NCI-H774 (cell line): ENCODE results near the gene SAGE1.
A peak's percentile ranks its signal among the peaks of the same experiment; 100 is the strongest.
"Not testable (repeated sequence)": the region's sequence is repeated elsewhere in the genome, so short reads cannot be mapped to it uniquely, and the experiment has no call there.

ENCODE experiments used
- DNase-seq: peaks from one replicate; lab custom pipeline; 2025; lab: John Stamatoyannopoulos, UW

SAGE1 gene, protein sequence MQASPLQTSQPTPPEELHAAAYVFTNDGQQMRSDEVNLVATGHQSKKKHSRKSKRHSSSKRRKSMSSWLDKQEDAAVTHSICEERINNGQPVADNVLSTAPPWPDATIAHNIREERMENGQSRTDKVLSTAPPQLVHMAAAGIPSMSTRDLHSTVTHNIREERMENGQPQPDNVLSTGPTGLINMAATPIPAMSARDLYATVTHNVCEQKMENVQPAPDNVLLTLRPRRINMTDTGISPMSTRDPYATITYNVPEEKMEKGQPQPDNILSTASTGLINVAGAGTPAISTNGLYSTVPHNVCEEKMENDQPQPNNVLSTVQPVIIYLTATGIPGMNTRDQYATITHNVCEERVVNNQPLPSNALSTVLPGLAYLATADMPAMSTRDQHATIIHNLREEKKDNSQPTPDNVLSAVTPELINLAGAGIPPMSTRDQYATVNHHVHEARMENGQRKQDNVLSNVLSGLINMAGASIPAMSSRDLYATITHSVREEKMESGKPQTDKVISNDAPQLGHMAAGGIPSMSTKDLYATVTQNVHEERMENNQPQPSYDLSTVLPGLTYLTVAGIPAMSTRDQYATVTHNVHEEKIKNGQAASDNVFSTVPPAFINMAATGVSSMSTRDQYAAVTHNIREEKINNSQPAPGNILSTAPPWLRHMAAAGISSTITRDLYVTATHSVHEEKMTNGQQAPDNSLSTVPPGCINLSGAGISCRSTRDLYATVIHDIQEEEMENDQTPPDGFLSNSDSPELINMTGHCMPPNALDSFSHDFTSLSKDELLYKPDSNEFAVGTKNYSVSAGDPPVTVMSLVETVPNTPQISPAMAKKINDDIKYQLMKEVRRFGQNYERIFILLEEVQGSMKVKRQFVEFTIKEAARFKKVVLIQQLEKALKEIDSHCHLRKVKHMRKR

DNA sequence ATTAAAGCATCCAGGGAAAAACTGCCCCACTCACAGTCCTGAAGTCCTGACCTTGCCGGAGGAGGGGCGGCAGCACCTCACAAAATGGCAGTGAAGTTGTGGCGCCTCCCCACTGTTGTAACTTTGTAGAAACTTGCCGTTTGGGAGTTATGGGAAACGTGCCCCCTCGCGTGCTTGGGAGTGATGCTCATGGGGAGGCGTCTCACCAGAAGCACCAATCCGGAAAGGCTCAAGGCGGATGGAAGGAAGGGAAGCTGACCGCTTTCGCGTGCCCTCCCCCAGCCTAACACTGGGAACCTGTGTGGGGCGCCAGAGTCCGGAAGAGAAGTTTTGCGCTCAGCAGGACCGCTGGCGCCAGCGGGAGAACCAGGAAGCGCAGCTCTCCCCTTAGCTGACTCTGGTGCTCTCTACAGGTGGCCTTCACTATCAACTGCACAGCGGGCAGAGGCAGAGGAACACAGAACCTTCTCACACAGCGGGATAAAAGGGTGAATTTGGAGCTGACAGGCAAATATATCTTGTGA lies at the start of gene SAGE1, which contains the start of gene CT45A10:
Gene SAGE1 (plus strand): TSS at position 423 of the 524 bp plus-strand sequence. CDS start 2,527 bp downstream, outside the sequence.
Gene CT45A10 (minus strand): TSS at position 151 of the 524 bp plus-strand sequence. CDS start 8,100 bp downstream, outside the sequence.
- DNase-seq, result peak; percentile 81

DNA sequence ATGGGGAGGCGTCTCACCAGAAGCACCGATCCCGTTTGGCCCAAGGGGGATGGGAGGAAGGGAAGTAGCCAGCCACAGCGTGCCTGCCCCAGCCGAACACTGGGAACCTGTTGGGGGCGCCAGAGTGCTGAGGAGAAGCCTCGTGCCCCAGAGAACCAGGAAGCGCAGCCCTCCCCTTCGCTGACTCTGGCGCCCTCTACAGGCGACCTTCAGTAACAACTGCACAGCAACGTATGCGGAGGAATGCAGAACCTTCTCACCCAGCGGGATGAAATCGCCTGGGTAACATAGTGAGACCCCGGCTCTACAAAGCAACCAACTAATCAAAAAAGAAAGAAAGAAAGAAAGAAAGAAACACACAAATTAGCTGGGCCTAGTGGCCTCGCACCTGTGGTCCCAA lies 39.1 kb upstream of the SAGE1 start, which contains the start of gene CT45A8:
Gene CT45A8 (minus strand): TSS at position 101 of the 400 bp plus-strand sequence. CDS start 3,755 bp downstream, outside the sequence.
- DNase-seq, result not testable (repeated sequence)

DNA sequence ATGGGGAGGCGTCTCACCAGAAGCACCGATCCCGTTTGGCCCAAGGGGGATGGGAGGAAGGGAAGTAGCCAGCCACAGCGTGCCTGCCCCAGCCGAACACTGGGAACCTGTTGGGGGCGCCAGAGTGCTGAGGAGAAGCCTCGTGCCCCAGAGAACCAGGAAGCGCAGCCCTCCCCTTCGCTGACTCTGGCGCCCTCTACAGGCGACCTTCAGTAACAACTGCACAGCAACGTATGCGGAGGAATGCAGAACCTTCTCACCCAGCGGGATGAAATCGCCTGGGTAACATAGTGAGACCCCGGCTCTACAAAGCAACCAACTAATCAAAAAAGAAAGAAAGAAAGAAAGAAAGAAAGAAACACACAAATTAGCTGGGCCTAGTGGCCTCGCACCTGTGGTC lies 21.8 kb upstream of the SAGE1 start, which contains the start of gene CT45A9:
Gene CT45A9 (minus strand): TSS at position 101 of the 400 bp plus-strand sequence. CDS start 3,751 bp downstream, outside the sequence.
- DNase-seq, result not testable (repeated sequence)

DNA sequence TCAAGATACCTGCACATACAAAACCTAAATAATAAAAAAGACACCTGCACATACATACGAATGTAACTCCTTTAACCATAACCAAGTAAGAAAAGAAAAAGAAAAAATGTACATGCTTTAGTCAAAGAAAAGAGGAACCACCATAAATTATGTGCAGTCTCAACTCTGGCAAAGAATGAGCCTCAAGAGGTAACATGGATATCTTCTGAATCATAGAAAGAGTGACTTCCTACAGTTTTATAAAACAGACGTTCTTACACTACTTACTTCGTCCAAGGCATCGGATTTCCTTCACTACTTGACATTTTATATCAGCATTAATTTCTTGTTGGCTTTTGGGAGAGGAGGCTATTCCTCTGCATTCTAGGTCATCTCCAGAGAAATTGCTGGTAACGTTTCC lies 10.8 kb upstream of the SAGE1 start:
- DNase-seq, result not testable (repeated sequence)

DNA sequence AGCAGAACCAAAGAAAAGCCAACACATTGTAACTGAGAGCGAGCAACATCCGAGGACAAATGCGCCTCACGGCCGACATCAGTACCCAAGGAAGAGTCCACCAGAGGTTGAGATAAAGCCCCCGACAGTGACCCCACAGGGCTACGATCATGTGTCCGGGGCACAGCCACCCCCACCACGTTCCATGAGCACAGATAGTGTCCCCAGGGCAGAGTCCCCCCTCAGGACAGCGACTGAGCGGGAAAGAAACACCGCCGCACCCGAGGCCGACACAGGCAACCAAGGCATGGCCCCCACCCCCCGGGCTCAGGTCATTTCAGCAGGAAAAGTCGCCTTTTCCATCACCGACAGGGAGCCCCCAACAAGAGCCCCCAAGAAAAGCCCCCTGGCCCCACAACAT lies 5.3 kb upstream of the SAGE1 start:
- DNase-seq, result not testable (repeated sequence)

DNA sequence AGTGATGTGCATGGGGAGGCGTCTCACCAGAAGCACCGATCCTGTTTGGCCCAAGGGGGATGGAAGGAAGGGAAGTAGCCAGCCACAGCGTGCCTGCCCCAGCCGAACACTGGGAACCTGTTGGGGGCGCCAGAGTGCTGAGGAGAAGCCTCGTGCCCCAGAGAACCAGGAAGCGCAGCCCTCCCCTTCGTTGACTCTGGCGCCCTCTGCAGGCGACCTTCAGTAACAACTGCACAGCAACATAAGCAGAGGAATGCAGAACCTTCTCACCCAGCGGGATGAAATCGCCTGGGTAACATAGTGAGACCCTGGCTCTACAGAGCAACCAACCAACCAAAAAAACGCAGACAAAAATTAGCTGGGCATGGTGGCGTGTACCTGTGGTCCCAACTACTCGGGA lies 4.5 kb upstream of the SAGE1 start:
- not testable (repeated sequence) for DNase-seq

DNA sequence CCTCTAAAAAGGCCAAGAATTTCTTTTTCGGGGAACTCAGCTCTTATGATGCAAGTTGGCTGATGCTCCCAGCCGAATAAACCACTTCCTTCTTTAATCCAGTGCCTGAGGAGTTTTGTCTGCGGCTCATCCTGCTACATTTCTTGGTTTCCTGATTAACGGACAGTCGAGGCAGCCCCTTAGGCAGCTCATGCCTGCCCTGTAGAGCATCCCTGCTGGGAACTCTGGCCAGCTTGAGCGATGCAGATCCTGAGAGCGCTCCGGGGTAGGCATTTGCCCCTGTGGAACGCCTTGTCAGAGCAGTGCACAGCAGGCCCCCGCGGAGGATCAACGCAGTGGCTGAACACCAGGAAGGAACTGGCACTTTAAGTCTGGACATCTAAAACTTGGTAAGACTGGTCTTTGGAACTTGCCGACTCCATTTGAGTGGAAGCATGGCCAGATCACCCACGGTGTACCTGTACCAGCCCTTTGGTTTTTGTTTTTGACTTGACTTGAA lies 3.4 kb upstream of the SAGE1 start:
- DNase-seq, result no peak

DNA sequence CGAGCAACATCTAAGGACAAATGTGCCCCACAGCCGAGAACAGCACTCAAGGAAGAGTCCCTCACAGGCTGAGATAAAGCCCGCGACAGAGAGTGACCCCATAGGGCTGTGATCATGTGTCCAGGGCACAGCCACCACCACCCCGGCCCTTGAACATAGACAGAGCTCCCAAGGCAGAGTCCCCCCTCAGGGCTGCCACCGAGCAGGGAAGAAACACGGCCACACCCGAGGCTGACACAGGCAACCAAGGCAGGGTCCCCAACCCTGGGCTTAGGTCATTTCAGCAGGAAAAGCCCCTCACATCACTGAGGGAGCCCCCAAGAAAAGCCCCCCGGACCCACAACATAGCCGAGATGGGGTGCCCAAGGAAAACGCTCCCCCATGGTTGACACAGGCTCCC lies 735 bp upstream of the SAGE1 start:
- DNase-seq, result no peak

DNA sequence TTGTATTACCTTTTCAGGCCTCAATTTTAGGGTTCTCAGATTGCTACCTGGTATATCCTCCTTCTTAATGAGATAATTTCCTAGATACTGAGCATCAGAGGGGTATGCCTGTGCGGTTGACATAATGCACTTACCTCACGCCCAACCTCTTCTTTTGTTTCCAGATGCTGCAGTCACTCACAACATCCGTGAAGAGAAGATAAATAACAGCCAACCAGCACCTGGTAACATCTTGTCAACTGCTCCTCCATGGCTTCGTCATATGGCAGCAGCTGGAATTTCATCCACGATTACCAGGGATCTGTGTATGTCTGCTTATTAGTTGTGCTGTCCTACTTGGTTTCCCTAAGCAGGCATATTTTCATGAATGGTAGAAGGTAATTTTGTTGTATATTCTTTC lies 16.7 kb downstream of the SAGE1 start:
- DNase-seq, result no peak

DNA sequence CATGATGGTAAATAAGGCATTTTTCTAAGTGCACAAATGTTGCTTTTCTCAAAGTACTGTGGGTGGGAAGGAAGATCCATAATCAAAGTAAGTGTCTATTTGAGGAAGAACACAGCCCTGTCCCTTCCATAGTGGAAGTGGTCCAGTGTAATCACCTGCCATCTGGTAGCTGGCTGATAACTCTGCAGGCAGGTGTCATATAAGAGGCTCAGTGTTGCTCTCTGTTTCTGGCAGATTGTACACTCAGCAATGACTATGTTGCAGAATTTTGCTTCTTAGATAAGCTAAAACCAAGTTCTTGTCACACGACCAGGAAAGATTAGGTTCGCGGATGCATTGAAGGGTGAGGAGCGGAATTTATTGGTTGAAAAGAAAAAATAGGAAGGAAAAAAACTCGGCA lies 20.9 kb downstream of the SAGE1 start:
- DNase-seq, result no peak

DNA sequence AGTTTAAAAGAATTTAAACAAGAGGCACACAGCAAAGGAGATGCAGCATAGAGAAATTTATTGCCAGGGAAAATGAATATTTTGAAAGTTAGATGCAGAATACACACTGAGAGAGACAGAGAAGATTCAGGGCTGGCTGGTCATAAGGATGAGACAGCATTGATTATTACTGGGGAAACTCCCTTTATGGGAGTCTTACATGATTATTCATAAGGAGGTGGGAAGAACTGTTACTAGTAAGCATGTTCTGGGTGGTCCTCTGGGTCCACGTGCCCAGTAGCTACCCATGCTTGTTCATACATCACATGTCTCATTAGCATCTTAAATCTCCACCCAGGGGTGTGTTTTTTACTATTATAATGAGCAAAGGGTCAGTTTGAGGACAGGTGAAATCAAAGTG lies 27.0 kb downstream of the SAGE1 start:
- not testable (repeated sequence) for DNase-seq

DNA sequence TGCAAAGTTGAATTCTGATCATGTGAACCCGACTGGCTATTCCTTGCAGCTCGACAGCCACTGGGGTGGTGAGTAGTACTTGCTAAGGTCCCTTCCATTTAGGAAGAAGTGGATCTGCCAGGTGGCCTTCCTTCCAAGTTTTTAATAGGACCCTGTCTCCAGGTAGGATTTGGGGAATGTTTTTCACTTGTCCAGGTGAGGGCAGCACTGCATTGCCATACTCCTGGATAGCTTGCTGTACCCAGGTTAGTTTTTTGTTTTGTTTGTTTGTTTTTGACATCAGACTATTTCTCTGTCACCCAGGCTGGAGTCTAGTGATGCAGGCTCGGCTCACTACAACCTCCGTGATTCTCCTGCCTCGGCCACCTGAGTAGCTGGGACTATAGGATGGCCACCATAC lies 29.8 kb downstream of the SAGE1 start:
- no peak for DNase-seq

DNA sequence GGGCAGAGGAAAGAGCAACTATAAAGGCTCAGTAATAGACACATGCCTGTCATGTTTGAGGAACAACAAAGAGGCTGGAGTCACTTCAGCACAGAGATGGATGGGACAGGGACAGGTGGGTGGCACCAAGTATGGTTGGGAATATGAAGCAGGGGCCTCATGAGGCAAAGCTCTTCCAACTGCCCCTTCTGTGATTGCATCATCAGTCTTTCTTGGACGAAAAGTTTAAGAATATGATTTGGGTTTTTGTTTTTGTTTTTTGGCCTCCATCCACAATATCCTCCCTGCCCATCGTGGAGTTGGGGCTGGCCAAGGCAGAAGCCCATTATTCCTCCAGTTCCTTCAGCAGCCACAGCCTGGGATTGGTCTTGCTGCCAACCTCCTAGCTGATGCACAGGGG lies 34.4 kb downstream of the SAGE1 start:
- no peak for DNase-seq

DNA sequence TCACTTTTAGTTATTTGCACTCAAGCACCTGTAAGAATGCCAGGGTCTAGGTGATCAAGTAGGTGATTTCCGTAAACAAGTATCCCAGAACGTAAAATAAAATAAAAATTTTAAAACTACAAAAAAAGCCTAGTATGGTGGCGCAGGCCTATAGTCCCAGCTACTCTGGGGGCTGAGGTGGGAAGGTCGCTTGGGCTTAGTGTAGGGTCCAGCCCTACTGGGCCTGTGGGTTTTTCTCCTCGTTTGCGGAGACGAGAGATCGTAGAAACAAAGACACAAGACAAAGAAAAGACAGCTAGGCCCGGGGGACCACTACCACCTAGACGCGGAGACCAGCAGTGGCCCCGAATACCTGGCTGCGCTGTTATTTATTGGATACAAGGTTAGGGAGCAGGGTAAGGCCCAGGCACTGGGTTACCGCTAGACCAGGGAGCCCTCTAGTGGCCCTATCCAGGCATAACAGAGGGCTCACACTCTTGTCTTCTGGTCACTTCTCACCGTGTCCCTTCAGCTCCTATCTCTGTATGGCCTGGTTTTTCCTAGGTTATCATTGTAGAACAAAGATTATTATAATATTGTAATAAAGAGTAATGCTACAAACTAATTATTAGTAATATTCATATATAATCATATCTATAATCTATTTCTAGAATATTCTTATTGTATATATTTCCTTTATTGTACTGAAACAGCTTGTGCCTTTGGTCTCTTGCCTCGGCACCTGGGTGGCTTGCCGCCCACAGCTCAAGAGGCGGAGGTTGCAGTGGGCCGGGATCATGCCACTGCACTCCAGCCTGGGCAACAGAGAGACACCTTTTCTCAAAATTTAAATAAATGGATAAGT lies 38.4 kb downstream of the SAGE1 start:
- peak; percentile 54 for DNase-seq

DNA sequence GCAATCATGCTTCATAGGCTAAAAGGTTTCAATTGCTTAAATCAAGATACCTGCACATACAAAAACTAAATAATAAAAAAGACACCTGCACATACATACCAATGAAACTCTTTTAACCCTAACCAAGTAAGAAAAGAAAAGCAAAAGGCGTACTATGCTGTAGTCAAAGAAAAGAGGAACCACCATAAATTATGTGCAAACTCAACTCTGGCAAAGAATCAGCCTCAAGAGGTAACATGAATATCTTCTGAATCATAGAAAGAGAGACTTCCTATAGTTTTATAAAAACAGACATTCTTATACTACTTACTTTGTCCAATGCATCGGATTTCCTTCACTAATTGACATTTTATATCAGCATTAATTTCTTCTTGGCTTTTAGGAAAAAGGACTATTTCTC lies 51.0 kb downstream of the SAGE1 start:
- DNase-seq, result no peak

DNA sequence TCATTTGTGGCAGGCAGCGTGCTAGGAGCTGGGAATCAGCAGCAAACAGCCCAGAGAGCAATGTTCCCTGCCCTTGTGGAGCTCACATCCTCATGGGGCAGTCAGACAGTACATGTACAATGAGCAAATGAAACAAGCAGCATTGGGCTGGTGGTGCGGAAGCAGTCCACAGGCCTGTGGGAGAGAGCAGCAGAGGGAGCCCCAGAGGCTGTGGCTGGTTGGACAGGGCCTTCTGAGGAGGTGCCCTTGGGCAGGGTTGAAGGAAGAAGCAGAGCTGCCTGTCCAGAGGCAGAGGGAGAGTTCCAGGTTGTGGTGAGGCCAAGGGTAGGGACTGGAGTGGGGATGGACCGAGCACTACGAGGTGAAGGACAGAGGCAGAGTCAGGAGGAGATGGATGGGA lies 57.8 kb downstream of the SAGE1 start:
- DNase-seq, result no peak
